Omental fat pad (tissue), 4 donors: Measurements from ENCODE around the gene GALNT10. TPM values are rescaled to one million over a fixed set of nuclear protein-coding genes. Genes with fewer than 3 reads are reported as not detected.

Experiments
- ATAC-seq: fragments of 150-250 bp; one replicate; pipeline ENCODE4 v1.9.1; 2016; ENCODE audit warnings: mild to moderate bottlenecking, moderate library complexity; ENCODE audit not compliant: low FRiP score
- DNase-seq: peaks from one replicate; pipeline ENCODE4 v3.0.0-alpha.2; 2019; ENCODE audit warnings: low spot score
- total RNA-seq, 4 donors: library from RNA; depleted of rRNA; stranded (reverse); fragments of >200 nt; gene quantifications; one replicate each; pipeline ENCODE4 v1.1.0, GENCODE V29; 2016
- TF ChIP-seq, protein P1 (sequence below), 3 donors: fragments of 450-650 bp; IDR thresholded peaks; one replicate each; pipeline ENCODE4 v1.5.1; 2016 to 2017; ENCODE audit warnings: antibody characterized with exemption in 3 of 3, mild to moderate bottlenecking in 3 of 3, moderate library complexity in 2 of 3

GALNT10 gene
- total RNA-seq, 4 donors from 2014 or later = 21.3 to 49.7 (median 27.2) TPM

DNA sequence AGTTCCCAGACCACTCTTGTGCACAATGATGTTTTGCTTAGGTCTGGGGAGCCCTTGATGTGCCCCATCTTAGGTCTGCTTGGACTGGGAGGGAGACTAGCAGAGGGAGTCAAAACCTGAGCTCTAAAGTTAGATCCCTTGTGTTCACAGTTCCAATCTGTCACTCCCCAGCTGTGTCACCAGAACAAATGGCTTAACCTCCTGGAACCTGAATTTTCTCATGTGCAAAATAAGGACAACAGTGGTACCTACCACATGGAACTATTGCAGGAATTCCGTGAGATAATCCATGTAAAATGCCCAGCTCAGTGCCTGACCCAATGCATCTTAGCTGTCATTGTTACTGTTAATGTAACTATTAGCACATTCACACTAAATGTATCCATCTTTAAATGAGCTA, 45.5 kb downstream of the GALNT10 start:
- TF ChIP-seq, protein P1, sequence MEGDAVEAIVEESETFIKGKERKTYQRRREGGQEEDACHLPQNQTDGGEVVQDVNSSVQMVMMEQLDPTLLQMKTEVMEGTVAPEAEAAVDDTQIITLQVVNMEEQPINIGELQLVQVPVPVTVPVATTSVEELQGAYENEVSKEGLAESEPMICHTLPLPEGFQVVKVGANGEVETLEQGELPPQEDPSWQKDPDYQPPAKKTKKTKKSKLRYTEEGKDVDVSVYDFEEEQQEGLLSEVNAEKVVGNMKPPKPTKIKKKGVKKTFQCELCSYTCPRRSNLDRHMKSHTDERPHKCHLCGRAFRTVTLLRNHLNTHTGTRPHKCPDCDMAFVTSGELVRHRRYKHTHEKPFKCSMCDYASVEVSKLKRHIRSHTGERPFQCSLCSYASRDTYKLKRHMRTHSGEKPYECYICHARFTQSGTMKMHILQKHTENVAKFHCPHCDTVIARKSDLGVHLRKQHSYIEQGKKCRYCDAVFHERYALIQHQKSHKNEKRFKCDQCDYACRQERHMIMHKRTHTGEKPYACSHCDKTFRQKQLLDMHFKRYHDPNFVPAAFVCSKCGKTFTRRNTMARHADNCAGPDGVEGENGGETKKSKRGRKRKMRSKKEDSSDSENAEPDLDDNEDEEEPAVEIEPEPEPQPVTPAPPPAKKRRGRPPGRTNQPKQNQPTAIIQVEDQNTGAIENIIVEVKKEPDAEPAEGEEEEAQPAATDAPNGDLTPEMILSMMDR (IDR thresholded peaks at IDR 0.05) = no peak
- ATAC-seq (no peak), DNase-seq (no peak)

GRCh38 chr5:154236536-154237375, 46.2 kb downstream of the GALNT10 start:
- TF ChIP-seq, protein P1 (IDR thresholded peaks at IDR 0.05) = no peak
- no peak for ATAC-seq
- DNase-seq = no peak

DNA sequence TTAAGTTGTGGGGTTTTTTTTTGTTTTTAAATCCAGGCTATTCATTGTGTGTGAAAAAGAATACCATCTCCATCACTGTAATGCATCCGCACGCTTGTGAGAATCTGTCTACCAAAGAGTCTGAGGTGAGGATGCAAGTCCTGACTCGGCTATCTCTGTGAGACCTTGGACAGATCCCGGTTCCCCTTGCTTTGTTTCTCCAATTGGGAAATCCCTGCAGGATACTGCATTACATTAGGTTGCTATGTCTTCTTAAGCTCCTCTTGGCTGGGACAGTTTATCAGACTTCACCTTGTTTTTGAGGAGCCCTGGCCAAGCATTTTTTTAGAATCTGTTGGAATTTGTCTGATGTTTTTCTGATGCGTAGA, 46.8 kb downstream of the GALNT10 start:
- DNase-seq = no peak
- ATAC-seq = no peak
- TF ChIP-seq, protein P1 (IDR thresholded peaks at IDR 0.05) = no peak

GRCh38 chr5:154237946-154238345, 47.4 kb downstream of the GALNT10 start:
- DNase-seq (no peak), ATAC-seq (no peak)
- TF ChIP-seq, protein P1 (IDR thresholded peaks at IDR 0.05) = no peak

DNA sequence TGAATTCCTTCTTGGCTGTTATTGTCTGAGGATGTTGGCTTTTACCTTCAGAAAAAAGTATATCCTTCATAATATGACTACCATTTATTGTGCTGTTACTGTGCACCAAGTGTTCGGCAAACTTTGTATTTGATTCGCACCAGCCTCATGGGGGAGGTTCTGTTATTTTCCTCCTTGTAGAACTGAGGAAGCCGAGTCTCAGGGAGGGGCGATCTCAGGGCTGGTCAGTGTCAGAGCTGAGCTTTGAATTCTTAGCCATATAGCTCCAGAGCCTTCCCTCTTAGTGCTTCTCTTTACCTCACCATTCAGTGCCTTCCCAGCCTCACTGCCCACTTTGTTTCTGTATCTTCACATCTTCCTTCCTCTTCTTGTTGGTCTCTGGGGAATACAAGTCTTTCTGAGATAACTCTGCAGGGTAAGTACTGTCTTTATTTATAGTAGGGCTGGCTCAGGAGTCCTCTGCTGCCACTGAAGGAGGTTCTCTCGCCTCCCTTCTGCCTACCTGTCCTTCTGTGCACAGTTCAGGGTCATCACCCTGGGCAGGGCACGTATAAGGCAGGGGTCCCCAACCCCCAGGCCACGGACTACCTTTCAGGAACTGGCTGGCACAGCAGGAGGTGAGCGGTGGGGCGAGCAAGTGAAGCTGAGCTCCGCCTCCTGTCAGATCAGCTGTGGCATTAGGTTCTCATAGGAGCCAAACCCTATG, 48.4 kb downstream of the GALNT10 start:
- DNase-seq (no peak), ATAC-seq (no peak)
- TF ChIP-seq, protein P1 (IDR thresholded peaks at IDR 0.05) = no peak

DNA sequence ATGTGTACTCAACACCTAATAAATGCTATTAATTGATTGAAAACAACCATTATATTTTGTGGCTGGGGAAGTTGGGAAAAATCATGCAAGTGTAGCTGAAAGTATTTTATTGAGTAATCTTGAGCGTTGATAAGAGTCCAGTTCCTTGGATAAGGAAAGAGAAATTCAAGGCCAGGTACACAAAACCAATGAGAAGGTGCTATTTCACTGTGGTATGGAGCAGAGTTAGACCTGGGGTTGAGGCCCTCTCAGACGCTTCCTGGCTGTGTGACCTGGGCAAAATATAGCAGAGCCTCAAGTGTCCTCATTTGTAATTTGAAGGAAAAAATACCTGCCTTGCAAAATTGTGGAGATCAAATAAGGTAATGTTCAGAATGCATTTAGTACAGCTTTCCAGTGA, 50.1 kb downstream of the GALNT10 start:
- TF ChIP-seq, protein P1 (IDR thresholded peaks at IDR 0.05) = no peak
- DNase-seq (no peak), ATAC-seq (no peak)
